Left cardiac atrium (tissue), 4 donors: ENCODE data around the gene ANO4. TPM values are rescaled to one million over a fixed set of nuclear protein-coding genes. Genes with fewer than 3 reads are reported as not detected.

Experiments used
- ATAC-seq, 2 donors: fragments of 200-7000 bp; cut with Tn5 transposase; one replicate each; pipeline ENCODE4 v1.9.1; 2020; ENCODE audit warnings: mild to moderate bottlenecking in 2 of 2, moderate library complexity in 2 of 2
- DNase-seq: peaks from one replicate; pipeline ENCODE4 v3.0.0-alpha.2; 2020
- intact Hi-C, 2 donors: fragments of 100-400 bp; cut with DNase I; formaldehyde crosslinking; loops; one replicate each; pipeline versions ENCODE4 v1.14.1 to v1.15.1; 2022 to 2023
- total RNA-seq, 2 donors: library from RNA; stranded (reverse); fragmentation: NEBNext Ultra II Directional; extraction: Animal tissue kit (Norgen Biotek cat#: 25700); gene quantifications; one replicate each; pipeline ENCODE4 v1.2.1, GENCODE V29; 2021
- donor health status: DM: no; HTN: yes; CAD: no.
- donor health status: DM: no; HTN: yes; CAD: no; lungs with severe emphysema.
- donor health status: DM: yes; HTN: yes; CAD: no.
- donor health status: Dilated cardiomyopathy.

Gene ANO4
- total RNA-seq, 2 donors from 2014 or later: 0.29 to 0.71 TPM

DNA sequence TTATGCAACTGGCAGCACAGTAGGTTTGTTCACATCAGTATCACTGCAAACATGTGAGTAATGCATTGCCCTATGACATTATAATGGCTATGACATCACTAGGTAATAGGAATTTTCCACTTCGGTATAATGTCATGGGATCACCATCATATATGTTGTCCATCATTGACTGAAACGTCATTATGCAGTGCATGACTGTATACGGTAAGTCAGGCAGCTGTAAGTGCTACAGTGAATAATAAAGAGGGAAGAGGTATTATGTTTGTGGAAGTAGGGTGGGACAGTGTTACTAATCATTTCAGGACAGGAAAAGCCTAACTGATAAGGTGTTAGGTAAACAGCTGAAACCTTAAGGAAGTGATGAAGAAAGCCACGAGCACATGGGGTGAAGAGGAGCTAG, 68.1 kb downstream of the ANO4 start:
- ATAC-seq: no peak
- intact Hi-C loops: no loop called here
- no peak for DNase-seq

DNA sequence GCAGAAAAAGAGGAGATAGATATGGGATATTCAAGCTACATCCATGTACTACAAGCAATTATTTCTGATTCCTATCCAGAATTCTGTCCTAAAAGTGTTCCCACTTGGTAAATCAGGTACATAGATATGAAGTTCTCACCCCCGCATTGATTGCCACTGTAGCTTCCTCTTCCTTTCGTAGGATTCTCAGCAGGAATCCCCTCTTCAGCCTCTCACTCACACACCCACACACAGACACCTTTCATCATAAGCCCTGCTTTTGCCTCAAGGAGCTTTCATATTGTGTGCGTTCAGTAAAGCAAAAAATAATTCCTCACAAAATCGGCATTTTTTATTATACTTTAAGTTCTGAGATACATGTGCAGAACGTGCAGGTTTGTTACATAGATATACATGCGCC, 69.8 kb downstream of the ANO4 start:
- intact Hi-C loops: no loop called here
- no peak for DNase-seq

DNA sequence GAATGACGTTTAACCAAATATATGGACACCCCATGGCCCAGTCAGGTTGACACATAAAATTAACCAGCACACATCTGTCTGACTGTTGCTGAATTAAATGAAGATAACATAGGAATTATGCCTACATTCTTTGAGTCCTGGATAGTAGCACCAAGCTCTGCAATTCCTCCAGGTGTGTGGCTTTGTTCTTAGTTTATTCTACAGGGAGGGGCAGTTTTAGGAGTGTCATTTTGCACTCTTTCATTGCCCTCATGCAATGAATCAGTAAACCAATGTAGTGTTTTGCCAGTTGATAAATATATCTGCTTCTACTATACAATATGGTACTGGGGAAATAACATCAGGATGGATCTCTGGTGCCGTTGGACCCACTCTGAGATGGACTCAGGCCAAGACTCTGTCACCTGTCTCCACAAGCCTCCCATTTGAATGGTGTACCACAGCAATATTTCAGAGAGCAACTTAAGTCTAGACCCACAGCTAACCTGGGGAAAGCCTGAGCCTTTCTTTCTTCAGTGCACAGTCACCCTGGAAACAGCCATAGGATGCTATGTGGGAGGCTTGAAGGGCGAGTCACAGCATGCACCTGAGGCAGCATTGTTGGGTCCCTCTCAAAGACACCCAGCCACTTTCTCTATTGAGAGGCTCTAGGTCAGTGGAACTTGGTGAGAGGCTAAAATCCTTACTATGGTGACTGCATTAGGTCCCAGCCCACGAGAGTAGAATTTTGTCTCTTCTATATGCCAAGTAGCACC, 73.2 kb downstream of the ANO4 start:
- no peak for DNase-seq
- ATAC-seq: no peak
- intact Hi-C loops: no loop called here

More for the DNA sequence above, 69.8 kb downstream of the ANO4 start:
- ATAC-seq: no peak

DNA sequence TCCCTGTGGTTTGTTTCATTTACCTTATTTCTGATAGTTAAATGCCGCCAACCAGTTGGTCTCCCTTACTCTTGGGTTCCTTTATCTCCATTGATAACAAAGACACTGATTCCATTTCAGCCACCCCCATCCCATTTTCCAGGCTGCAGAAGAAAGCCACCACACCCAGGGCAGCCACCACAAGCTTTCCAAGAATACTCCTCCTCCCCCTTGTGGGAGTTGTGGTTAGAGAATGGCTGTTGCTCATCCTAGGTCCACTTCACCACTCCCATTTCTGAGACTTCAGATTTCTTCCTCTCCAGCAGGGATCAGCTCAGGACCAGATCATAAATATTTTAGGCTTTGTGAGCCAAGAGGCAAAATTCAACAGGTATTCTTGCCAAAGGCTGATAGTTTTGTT, 73.9 kb downstream of the ANO4 start:
- ATAC-seq (peak in 1 of 2 donors; percentile 34), DNase-seq (no peak)
- intact Hi-C loops: no loop called here

GRCh38 chr12:100871195-100871734, 76.7 kb downstream of the ANO4 start:
- ATAC-seq: no peak
- intact Hi-C loops: no loop called here
- no peak for DNase-seq

DNA sequence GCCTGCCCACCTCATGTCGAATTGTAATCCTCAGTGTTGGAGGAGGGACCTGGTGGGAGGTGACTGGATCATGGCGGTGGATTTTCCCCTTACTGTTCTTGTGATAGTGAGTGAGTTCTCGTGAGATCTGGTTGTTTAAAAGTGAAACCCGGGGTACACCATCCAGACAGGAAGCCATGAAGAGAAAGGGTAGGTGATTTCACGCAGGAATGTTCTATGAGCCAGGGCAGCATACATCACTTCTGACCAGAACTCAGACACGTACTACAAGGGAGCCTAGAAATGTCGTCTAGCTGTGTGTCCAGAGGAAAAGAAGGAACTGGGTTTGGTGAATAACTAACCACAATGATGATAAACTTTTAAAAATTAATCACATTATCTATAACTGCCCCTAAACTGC, 80.6 kb downstream of the ANO4 start:
- intact Hi-C loops: no loop called here

GRCh38 chr12:100875771-100876170, 81.2 kb downstream of the ANO4 start:
- ATAC-seq (no peak), DNase-seq (no peak)
- intact Hi-C loops: no loop called here

More for the DNA sequence above, 80.6 kb downstream of the ANO4 start:
- no peak for DNase-seq
- no peak for ATAC-seq

GRCh38 chr12:100877776-100878175, 83.2 kb downstream of the ANO4 start:
- no peak for DNase-seq
- intact Hi-C loops: no loop called here
- ATAC-seq: no peak

DNA sequence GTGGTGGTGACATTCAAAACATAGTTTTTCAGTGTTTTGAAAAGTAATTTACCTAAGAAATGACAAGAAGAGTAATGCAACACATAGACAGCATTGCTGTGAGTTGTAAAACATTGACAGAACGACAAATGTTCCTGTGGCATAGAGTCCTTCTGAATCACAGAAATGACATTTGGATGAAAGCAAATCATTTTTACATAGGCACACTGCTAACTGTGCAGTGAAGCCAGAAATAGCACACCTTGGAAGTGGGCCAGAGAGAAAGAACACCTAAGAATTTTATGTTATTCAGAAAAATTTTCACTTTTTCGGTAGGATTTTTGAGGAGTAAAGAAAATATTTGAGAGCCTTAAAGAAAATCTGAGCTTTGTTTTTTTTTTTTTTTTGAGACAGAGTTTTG, 100.6 kb downstream of the ANO4 start:
- ATAC-seq: no peak
- no peak for DNase-seq
- intact Hi-C loops: no loop called here

DNA sequence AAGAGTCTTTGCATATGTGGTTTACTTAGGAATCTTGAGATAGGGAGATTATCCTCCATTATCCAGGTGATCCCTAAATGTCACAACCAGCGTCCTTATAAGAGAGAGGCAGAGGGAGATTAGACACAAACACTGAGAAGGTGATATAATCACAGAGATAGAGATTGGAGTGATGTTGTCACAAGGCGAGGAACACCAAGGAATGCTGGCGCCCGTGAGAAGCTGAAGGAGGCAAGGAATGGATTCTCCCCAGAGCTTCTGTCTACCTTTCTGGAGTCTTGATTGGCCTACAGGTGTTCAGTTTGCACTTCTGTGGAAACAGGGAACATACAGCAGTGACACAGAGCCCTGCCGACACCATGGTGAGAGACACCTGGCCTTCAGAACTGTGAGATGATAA, 101.6 kb downstream of the ANO4 start:
- intact Hi-C loops: no loop called here
- no peak for DNase-seq
- no peak for ATAC-seq

- ATAC-seq (no peak), DNase-seq (no peak)
- intact Hi-C loops: no loop called here
Observed at GRCh38 chr12:100897240-100897639, 102.7 kb downstream of the ANO4 start.

DNA sequence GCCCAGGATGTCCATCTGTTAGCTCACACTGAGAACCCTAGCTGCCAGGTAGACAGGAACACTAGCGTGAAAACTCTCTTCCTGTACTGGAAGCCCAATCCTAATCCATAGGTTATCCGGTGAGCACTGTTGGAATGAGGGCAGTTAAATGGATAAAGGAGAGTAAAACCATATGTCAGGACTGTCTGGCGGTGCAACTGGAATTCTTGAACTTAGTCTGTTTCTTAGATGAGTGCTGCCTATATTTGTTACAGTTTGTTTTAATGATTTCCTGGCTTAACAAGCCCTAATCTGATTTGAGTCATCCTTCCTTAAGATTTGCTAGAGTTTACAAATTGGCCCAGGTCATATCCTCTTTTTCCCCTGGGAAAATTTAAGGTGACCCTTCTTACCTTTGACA, 104.7 kb downstream of the ANO4 start:
- ATAC-seq (no peak), DNase-seq (no peak)
- intact Hi-C loops: no loop called here

- DNase-seq (no peak), ATAC-seq (no peak)
- intact Hi-C loops: no loop called here
Observed at GRCh38 chr12:100900808-100901207, 106.2 kb downstream of the ANO4 start.

DNA sequence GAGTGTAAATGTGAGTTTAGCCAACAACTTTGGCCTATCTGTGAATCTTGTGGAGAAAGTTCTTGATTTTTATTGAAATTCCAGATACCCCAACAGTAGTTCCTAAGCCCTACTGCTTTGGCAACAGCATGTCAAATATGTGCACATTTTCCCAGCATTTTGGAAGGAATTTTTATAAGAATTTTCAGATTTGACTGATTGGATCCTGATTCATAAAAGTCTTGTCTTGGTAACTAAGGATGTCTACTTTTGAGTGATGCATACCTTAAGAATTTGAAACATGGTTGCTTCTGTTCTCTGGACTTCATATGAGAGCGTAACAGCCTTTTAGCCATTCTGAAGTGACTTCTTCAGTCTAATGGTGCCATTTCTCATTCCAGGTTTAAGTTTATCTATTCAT, 106.7 kb downstream of the ANO4 start:
- DNase-seq (no peak), ATAC-seq (no peak)
- intact Hi-C loops: no loop called here

GRCh38 chr12:100904270-100904669, 109.7 kb downstream of the ANO4 start:
- DNase-seq (no peak), ATAC-seq (no peak)
- intact Hi-C loops: no loop called here

DNA sequence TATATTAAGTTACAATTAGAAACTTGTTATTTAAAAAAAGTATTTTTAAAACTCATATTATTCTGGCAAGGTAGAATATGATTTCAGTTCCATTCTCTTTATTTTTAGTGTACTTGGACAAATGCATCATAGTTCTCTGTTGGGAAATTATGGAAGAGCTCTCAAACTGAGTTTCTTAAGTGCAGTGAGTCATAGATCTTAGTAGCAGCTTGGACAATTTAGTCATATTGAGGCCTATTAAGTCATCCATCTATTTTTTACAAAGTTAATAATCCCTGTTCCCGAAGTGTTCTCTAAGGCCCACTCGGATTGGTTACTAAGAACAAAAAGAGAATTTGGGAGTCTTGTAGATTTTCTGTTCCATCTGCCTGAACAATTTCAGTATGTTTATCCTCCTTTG, 113.9 kb downstream of the ANO4 start:
- intact Hi-C loops: no loop called here
- ATAC-seq (no peak), DNase-seq (no peak)

DNA sequence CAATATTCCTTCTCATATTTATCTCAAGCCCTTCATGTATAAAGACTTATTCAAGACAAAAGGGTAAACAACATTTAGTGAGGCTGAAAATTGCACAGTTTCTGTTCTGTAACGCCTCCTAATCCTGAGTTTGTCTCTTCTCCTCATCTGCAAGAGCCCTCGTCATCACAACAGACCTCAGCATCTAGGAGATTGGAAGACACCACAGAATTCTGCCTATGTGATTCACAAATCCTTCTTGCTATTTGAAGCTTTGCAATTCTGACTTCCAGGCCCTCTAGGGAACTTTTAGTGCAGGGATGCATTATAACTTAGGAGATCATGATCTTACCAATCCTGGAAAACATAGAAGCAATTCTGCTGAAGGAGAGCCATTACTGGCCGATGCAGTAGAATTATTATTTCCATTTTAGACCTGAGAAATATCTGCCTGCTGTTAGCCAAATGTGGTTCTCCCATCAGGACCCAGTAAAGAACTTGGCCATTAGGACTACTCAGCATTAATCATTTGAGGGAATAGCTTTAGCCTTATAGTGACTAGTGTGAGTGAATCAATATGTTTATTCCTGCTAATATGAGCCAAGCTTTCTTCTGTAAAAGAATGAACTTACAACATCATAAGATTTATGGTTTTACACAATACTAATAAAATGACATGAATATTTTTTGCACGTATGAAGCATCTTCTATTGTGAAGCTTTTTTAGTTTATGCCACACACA, 119.5 kb downstream of the ANO4 start:
- DNase-seq (no peak), ATAC-seq (no peak)
- intact Hi-C loops: no loop called here

GRCh38 chr12:100919116-100919515, 124.5 kb downstream of the ANO4 start:
- intact Hi-C loops: no loop called here
- ATAC-seq: no peak

DNA sequence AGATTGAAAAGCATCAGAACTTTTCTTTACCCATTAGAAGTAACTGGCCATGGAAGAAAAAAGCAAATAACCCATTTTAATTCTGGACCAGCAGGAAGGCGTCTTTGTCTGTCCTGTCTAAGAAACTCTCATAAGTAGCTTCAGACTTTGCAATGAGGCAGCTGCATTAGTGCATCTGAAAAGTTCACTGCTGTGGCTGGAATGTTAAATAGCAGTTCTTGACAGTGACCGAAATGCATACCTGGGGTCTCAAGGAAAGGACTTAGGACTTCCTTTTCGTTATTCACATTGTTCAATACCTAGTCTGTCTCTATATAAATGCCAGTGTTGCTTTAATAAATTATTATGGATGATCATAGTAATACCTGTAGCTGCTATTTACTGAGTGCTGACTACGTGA, 125.9 kb downstream of the ANO4 start:
- intact Hi-C loops: no loop called here
- no peak for ATAC-seq
- DNase-seq: no peak

More at GRCh38 chr12:100919116-100919515, 124.5 kb downstream of the ANO4 start:
- DNase-seq: no peak

DNA sequence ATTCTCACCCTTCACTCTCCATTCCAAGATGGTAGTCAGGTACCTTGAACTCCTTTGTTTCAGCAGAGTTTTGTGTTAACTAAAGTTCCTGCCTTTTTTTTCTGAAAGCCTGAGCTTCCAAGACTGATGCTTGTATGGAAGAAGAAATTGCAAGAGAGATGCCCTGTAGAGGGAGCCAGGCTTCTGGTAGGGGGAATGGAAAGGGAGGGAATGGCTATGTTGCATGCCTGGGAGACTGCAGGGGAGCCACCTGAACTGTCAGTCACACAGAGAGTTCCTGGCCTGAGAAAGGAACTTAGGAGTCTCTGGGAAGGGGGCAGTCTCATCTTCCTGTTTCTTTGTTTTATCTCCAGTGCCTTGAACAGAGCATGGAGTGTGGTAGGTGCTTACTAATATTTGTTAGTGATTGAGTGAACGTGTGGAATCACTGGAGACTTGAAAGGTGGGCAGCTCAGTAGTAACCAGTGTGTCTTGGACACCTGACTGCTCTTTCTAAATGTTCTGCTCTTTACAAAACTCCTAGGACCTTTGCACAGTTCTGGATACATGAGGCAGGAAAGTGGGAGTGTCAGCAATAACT, 132.2 kb downstream of the ANO4 start:
- ATAC-seq: no peak
- intact Hi-C loops: no loop called here
- DNase-seq: no peak
